ENCODE data around the gene NDUFB8. TPM values are rescaled to one million over a fixed set of nuclear protein-coding genes. Genes with fewer than 3 reads are reported as not detected.
A peak's percentile ranks its signal among the peaks of the same experiment; 100 is the strongest.

The NDUFB8 gene
- total RNA-seq, 4 donors from 2014 or later: 106 to 161 (median 132) TPM

DNA sequence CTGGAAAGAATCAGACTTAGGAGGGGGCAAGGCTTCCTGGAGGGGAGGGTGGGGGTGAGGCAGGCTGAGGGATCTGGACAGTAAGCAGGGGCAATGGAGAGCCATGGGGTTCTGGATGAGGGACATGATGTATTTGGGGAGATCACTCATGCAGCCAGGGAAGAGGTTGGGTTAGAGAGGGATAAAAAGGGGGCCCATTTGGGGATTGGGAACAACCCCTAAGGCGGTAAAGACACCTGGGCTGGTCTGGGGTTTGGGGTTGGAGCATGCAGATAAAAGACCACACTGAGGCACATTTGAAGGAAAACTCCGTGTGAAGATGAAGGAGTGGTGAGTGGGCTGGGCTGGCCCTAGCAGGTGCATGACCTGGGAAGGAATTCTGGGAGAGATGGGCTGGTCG, 36.9 kb upstream of the NDUFB8 start:
- Histone ChIP-seq H3K27me3 (peaks cover 0 to 100% of the 10 kb centered on the region in 2 donors), H3K36me3 (no peaks in the 10 kb centered on the region), H3K4me3 (no peak overlapping the region), H3K27ac (no peak overlapping the region), H3K9me3 (no peaks in the 10 kb centered on the region), H3K4me1 (peaks cover 0 to 12% (median 10%) of the 10 kb centered on the region in 4 donors)
- no peak for DNase-seq (ENCODE audit: low spot score in 2 of 2)
- TF ChIP-seq, protein P1, sequence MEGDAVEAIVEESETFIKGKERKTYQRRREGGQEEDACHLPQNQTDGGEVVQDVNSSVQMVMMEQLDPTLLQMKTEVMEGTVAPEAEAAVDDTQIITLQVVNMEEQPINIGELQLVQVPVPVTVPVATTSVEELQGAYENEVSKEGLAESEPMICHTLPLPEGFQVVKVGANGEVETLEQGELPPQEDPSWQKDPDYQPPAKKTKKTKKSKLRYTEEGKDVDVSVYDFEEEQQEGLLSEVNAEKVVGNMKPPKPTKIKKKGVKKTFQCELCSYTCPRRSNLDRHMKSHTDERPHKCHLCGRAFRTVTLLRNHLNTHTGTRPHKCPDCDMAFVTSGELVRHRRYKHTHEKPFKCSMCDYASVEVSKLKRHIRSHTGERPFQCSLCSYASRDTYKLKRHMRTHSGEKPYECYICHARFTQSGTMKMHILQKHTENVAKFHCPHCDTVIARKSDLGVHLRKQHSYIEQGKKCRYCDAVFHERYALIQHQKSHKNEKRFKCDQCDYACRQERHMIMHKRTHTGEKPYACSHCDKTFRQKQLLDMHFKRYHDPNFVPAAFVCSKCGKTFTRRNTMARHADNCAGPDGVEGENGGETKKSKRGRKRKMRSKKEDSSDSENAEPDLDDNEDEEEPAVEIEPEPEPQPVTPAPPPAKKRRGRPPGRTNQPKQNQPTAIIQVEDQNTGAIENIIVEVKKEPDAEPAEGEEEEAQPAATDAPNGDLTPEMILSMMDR (IDR thresholded peaks at IDR 0.05): no peak
- no peak for TF ChIP-seq POLR2A (IDR thresholded peaks at IDR 0.05)
- no peak for TF ChIP-seq EP300 (IDR thresholded peaks at IDR 0.05)
- WGBS, 2 donors: 50 to 57% methylated on average over 3 of the region's 3 CpGs

DNA sequence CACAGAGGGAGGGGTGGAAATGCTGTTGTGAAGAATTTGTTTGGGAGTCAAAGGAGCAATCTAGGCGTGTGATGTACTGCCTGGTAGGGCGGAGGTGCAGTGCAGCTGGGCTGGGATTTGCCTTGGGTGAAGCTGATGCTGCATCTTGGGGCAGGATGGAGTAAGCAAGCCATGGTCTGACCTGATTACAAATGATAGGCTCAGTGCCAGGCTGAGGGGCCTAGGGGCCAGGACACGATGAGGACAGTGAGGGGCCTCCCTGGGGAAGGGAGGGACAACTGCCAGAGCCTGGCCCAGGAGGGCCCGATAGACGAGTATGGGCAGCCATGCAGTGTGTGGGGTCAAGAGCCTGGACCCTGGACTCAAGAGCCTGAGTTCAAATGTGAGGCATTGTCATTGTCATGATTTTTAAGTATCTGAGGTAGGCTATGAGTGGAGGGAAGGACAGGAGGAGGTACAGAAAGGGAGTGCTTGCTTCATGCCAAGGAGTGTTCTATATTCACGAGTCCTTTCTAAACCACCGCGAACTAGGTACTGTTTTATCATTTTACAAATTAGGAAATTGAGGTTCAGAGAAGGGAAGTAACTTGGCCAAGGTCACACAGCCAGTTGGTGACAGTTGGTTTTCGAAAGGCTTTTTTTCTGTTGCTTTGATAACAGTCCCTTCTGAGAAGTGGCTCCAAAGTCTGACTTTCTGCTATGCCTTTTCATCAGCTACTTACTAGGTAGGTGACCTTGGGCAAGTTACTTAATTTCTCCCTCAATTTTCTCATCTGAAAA, 35.7 kb upstream of the NDUFB8 start:
- peaks cover 0 to 89% of the 10 kb centered on the region in 2 donors for H3K27me3 ChIP-seq
- WGBS, 2 donors: 64 to 66% methylated on average over 9 of the region's 9 CpGs

DNA sequence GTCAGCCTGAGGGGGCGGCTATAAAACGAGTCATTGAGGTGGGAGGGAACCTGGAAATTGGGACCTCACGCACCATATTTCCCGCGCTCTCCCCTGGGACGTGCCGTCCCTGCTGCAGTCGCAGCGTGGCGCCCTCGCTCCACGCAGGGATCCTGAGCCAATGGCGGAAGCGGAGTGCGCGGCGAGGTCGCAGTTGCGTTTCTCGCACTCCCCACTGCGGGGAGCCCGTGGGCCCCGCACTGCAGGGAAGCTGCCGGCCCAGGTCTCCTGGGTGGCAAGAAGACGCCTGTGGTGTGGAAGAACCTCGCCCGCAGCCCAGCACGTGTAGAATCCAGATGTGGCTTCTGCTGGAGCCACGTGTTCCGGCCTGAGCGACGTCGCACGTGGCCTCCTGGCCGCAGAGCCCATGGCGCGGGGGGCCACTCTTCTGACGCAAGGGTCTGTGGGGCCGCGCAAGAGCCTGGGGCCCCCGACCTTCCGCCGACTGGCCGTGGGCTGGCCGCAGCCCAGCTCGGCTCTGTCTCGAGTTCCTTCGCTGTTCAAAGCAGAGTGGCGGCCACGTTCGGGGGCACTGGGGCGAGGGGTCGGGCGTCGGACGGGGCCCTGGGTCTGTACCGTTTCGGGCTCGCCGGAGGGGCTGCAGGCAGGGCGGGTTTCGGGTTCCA, 32.5 kb upstream of the NDUFB8 start:
- peak overlapping the region in 1 of 4 donors; percentile 14 for H3K4me3 ChIP-seq
- 7 to 14% methylated on average over 27 to 40 of the region's 62 CpGs for WGBS, 2 donors

More for the DNA sequence above, 35.7 kb upstream of the NDUFB8 start:
- Histone ChIP-seq H3K4me3 (no peak overlapping the region), H3K9me3 (no peaks in the 10 kb centered on the region), H3K27ac (no peak overlapping the region), H3K4me1 (peaks cover 0 to 12% (median 10%) of the 10 kb centered on the region in 4 donors), H3K36me3 (peaks cover 0 to 4% (median 0%) of the 10 kb centered on the region in 3 donors)
- no peak for DNase-seq (ENCODE audit: low spot score in 2 of 2)
- TF ChIP-seq, protein P1 (IDR thresholded peaks at IDR 0.05): no peak
- TF ChIP-seq EP300 (IDR thresholded peaks at IDR 0.05) (no peak), POLR2A (IDR thresholded peaks at IDR 0.05) (no peak)

DNA sequence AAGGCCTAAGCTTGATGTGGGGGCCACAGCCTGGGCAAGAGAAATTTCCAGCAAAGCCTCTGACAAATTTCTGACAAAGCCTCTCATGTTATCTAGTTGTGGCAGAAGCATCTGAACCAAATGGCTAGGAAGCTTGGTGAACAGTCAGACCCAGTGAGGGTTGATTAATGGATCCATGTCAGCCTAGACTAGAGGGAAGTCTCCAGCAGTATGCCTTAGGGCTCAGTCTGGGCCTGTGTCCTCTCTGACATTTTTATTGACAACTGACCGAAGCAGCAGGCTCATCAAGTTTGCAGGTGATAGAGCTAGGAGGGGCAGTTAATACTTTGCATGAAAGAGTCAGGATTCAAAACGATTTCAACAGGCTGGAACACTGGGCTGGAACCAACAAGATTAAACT, 31.3 kb upstream of the NDUFB8 start:
- no peak for DNase-seq (ENCODE audit: low spot score in 2 of 2)
- Histone ChIP-seq H3K36me3 (peaks cover 0 to 39% (median 0%) of the 10 kb centered on the region in 3 donors), H3K4me1 (peaks cover 0 to 12% (median 10%) of the 10 kb centered on the region in 4 donors), H3K4me3 (no peak overlapping the region), H3K9me3 (no peaks in the 10 kb centered on the region), H3K27me3 (peaks cover 0 to 45% of the 10 kb centered on the region in 2 donors), H3K27ac (no peak overlapping the region)
- 38 to 67% methylated on average over 2 of the region's 2 CpGs for WGBS, 2 donors
- TF ChIP-seq, protein P1 (IDR thresholded peaks at IDR 0.05): no peak
- no peak for TF ChIP-seq POLR2A (IDR thresholded peaks at IDR 0.05)
- no peak for TF ChIP-seq EP300 (IDR thresholded peaks at IDR 0.05)

More for the DNA sequence above, 32.5 kb upstream of the NDUFB8 start:
- H3K36me3 ChIP-seq: peaks cover 0 to 28% (median 0%) of the 10 kb centered on the region in 3 donors
- peaks cover 0 to 56% of the 10 kb centered on the region in 2 donors for H3K27me3 ChIP-seq
- peak in 1 of 2 donors; percentile 31 for TF ChIP-seq EP300 (IDR thresholded peaks at IDR 0.05)
- TF ChIP-seq POLR2A (IDR thresholded peaks at IDR 0.05): no peak
- TF ChIP-seq, protein P1 (IDR thresholded peaks at IDR 0.05): peak; percentile 58 to 77 (median 73)
- H3K4me1 ChIP-seq: peaks cover 0 to 12% (median 10%) of the 10 kb centered on the region in 4 donors
- H3K9me3 ChIP-seq: no peaks in the 10 kb centered on the region
- H3K27ac ChIP-seq: no peak overlapping the region
- peak in 1 of 2 donors; percentile 13 for DNase-seq (ENCODE audit: low spot score in 2 of 2)

DNA sequence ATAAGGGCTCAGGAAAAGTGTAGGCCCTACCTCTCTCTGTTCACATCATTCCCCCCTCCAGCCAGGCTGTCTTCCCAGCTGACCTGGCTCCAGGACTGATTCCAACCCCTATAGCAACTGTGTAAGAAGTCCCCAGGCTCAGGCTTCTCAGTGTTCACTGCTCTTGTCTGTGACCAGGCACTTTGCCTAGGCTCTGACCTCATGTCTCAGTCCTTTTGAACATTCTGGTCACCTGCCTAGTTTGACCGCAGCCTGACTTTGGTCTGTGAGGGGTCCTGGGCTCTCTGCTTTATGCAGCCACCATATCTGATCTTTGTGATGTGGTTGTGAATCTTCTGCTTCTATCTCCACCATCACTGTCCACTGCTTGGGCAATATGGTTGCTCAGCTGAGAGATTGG, 30.6 kb upstream of the NDUFB8 start:
- H3K36me3 ChIP-seq: peaks cover 0 to 46% (median 0%) of the 10 kb centered on the region in 3 donors
- no peak overlapping the region for H3K27ac ChIP-seq
- TF ChIP-seq, protein P1 (IDR thresholded peaks at IDR 0.05): no peak
- TF ChIP-seq EP300 (IDR thresholded peaks at IDR 0.05): no peak
- no peak for TF ChIP-seq POLR2A (IDR thresholded peaks at IDR 0.05)
- H3K9me3 ChIP-seq: no peaks in the 10 kb centered on the region
- 94 to 100% methylated on average over 1 of the region's 1 CpG for WGBS, 2 donors
- H3K27me3 ChIP-seq: peaks cover 0 to 37% of the 10 kb centered on the region in 2 donors
- no peak for DNase-seq (ENCODE audit: low spot score in 2 of 2)
- no peak overlapping the region for H3K4me3 ChIP-seq
- peaks cover 0 to 12% (median 10%) of the 10 kb centered on the region in 4 donors for H3K4me1 ChIP-seq

Data from tibial nerve (tissue), 4 donors.